Measurements from ENCODE around the gene SYVN1.

The SYVN1 gene

DNA sequence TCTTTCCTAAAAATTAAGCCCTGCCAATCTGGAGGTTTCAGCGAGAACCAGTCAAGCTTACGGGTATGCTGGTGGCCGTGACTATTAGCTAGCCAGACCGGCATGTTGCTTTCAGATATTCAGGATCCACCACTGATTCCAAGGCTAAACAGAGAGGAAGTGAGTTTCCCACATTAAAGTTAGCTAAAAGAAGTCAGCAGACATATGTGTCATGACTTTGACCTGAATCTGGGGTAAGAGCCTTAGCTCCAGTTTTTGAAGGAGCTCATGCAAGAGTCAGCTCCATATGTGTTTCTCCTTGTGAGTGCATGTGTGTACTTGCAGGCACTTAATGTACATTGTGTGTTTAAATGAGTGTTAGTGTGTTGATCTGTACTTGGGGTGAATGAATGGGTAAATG lies 48.9 kb downstream of the SYVN1 start:
- no peak for DNase-seq

GRCh38 chr11:65084598-65085375 lies 49.5 kb downstream of the SYVN1 start:
- no peak for DNase-seq

DNA sequence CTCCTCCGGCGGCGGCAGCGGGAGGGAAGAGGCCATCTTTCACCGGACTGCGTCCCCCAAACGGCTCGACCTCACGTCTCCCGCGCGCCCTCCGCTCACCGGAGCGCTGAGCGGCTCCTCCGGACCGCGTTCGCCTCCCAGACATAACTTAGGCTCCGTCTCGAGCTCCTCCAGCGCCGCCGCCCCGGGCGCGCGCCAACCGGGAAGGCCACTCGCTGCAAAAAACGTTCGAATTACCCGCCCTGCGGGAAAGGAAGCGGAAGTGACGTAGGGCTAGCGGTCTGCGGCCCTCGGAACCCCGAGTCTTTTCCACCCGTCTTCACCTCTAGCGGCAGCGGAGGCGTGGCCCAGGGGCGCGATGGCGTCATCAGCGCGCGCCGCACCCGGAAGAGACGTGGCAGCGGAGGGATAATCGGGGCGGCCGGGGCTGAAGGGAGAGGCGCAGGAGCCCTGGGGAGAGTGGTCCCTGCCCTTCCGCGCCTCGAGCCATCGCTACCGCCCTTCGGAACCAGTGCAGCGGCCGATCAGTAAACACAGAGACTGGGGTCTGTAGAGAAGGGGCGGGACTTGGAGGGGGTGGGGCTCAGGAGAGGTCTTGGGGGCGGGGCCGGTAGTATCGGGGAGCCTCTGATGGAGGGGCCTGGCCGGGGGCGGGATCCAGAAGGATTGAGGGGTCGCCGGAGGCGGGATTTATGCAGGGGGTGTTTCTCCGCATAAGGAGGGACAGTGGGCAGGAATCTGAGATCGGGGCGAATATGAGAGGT lies 50.3 kb downstream of the SYVN1 start, which contains the start of the genes CDCA5 and ZFPL1:
Gene CDCA5, minus strand, starts transcription at position 207 of the 764 bp plus-strand sequence. Its CDS starts 62 bp downstream, at position 145.
Gene ZFPL1, plus strand, starts transcription at position 389 of the 764 bp plus-strand sequence. CDS start 477 bp downstream, outside the sequence.
- DNase-seq: peak; percentile 97

- DNase-seq: no peak
These were observed 51.0 kb downstream of the SYVN1 start for GRCh38 chr11:65083134-65083833.

DNA sequence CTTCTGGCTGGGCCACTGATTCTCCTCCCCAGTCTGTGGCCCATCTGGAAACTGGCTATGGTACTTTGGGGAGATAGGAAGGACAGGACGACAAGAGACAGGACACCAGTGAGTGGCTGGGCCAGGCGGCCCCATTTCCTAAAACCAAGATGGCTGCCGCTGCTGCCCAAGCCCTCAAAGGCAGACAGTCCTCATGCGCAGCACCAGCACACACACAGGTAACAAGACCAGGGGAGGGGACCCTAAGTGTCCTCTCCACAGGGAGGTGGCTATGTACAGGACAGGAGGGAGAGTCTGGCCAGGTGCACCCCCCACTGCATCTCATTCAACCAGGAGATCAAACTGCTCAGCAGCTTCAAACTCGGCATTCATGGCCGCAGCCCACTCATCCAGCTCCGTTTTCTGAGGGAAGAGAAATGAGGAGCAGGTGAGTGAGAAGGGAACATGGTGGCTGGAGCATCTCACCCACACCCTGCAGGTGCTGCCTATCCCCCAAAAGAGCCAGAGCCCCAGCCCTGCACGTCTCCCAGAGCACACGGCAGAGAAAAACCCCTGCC lies 55.5 kb downstream of the SYVN1 start:
- DNase-seq: no peak

DNA sequence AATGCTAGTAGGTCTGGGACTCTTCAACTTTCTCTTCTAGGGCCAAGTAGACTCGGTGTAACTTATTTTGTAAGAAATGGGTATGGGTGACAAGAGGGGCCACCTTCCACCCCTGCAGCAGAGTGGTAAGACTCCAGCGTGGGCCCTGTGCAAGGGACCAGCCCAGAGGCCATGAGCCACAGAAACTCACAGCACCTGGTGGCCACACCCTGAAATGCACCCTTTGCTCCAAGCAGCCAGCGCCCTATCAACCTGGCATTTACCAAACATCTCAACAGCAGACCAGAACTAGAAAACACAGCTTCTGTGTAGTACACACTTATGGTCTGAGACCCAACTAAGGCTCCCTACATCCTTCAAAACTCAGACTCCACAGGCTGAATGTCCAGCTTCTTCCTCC lies 56.2 kb downstream of the SYVN1 start:
- peak; percentile 75 for DNase-seq

GRCh38 chr11:65077451-65077850 lies 56.9 kb downstream of the SYVN1 start:
- DNase-seq: no peak
